ENCODE data around the gene KDM3B. TPM values are rescaled to one million over a fixed set of nuclear protein-coding genes. Genes with fewer than 3 reads are reported as not detected.
"Not testable (repeated sequence)": the region's sequence is repeated elsewhere in the genome, so short reads cannot be mapped to it uniquely, and the experiment has no call there.

KDM3B gene
- total RNA-seq, 1 donor from 2014 or later: 40.7 TPM

DNA sequence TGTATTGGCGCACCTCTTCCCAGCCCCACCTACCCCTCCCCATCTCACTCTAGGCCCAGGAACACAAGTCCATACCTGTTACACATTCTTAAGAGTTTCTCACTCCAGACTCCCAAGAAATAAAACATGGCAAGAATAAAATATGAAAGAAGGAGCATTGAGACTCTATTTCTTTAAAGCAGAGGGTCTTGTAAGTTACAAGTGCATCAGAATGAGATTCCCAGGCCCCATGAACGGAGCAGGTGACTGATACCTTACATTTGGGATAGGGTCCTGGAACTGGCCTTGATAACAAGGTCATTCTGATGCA lies 118.5 kb downstream of the KDM3B start:
- no peaks in the 10 kb centered on the region for H3K36me3 ChIP-seq
- H3K27me3 ChIP-seq (ENCODE audit: low read depth): peaks cover 4% of the 10 kb centered on the region
- H3K27ac ChIP-seq (replicated peaks): no peak overlapping the region
- no peak for DNase-seq
- no peak overlapping the region for H3K4me3 ChIP-seq
- TF ChIP-seq, protein P1, sequence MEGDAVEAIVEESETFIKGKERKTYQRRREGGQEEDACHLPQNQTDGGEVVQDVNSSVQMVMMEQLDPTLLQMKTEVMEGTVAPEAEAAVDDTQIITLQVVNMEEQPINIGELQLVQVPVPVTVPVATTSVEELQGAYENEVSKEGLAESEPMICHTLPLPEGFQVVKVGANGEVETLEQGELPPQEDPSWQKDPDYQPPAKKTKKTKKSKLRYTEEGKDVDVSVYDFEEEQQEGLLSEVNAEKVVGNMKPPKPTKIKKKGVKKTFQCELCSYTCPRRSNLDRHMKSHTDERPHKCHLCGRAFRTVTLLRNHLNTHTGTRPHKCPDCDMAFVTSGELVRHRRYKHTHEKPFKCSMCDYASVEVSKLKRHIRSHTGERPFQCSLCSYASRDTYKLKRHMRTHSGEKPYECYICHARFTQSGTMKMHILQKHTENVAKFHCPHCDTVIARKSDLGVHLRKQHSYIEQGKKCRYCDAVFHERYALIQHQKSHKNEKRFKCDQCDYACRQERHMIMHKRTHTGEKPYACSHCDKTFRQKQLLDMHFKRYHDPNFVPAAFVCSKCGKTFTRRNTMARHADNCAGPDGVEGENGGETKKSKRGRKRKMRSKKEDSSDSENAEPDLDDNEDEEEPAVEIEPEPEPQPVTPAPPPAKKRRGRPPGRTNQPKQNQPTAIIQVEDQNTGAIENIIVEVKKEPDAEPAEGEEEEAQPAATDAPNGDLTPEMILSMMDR (IDR thresholded peaks at IDR 0.05; ENCODE audit: borderline replicate concordance): no peak
- H3K9me3 ChIP-seq (replicated peaks): no peaks in the 10 kb centered on the region
- peaks cover 24% of the 10 kb centered on the region for H3K4me1 ChIP-seq
- intact Hi-C loops (cut with micrococcal nuclease): no loop called here

DNA sequence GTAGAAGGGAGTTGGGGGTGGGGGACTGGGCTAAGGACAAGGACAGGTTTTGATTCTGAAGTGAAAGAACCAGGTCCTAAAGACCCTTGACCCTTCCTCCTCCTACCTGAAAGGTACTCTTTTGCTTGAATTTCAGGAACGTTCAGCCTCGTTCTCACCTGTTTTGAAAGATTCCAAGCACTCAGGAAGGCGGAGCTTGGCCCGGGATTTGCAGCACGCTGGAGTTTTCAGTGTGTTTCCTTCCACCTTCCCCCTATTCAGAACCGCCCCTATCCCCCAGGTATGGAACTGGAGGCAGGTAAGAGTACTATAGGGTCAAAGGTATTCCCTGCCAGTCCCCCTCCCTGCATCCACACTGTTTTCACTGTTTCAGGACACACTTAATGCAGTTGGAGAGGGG lies 119.9 kb downstream of the KDM3B start:
- peaks cover 10% of the 10 kb centered on the region for H3K4me1 ChIP-seq
- intact Hi-C loops (cut with micrococcal nuclease): no loop called here
- H3K36me3 ChIP-seq: no peaks in the 10 kb centered on the region
- H3K27ac ChIP-seq (replicated peaks): no peak overlapping the region
- DNase-seq: no peak
- TF ChIP-seq, protein P1 (IDR thresholded peaks at IDR 0.05; ENCODE audit: borderline replicate concordance): no peak
- H3K27me3 ChIP-seq (ENCODE audit: low read depth): peaks cover 6% of the 10 kb centered on the region
- H3K9me3 ChIP-seq (replicated peaks): no peaks in the 10 kb centered on the region
- H3K4me3 ChIP-seq: no peak overlapping the region

DNA sequence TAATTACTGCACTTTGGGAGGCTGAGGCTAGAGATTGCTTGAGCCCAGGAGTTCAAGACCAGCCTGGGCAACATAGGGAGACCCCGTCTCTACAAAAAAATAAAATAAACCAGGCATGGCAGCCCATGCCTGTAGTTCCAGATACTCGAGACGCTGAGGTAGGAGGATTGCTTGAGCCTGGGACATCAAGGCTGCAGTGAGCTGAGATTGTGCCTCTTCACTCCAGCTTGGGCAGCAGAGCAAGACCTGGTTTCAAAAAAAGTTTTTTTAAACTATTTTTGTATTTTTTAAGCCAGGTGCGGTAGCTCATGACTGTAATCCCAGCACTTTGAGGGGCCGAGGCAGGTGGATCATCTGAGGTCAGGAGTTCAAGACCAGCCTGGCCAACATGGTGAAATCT lies 120.7 kb downstream of the KDM3B start:
- intact Hi-C loops (cut with micrococcal nuclease); H3K4me1 ChIP-seq; H3K9me3 ChIP-seq (replicated peaks); H3K27ac ChIP-seq (replicated peaks); H3K4me3 ChIP-seq; DNase-seq; H3K27me3 ChIP-seq (ENCODE audit: low read depth); H3K36me3 ChIP-seq: not testable (repeated sequence)

DNA sequence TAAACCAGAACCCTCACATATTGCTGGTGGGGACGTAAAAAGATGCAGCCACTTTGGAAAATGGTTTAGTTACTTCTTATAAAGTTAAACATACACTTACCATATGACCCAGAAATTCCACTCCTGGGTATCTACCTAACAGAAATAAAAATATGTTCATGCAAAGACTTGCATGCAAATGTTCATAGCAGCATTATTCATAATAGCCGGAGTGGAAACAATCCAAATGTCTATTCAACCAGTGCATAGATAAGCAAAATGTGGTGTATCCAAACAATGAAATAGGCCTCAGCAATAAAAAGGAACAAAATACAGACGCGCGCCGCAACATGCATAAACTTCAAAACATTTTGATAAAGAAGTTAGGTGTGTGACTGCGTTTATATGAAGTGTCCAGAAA lies 124.4 kb downstream of the KDM3B start:
- no peak for DNase-seq
- peaks cover 12% of the 10 kb centered on the region for H3K27me3 ChIP-seq (ENCODE audit: low read depth)
- TF ChIP-seq, protein P1 (IDR thresholded peaks at IDR 0.05; ENCODE audit: borderline replicate concordance): no peak
- no peaks in the 10 kb centered on the region for H3K9me3 ChIP-seq (replicated peaks)
- H3K4me3 ChIP-seq: no peak overlapping the region
- no peaks in the 10 kb centered on the region for H3K36me3 ChIP-seq
- intact Hi-C loops (cut with micrococcal nuclease): no loop called here
- no peak overlapping the region for H3K27ac ChIP-seq (replicated peaks)
- H3K4me1 ChIP-seq: no peaks in the 10 kb centered on the region

DNA sequence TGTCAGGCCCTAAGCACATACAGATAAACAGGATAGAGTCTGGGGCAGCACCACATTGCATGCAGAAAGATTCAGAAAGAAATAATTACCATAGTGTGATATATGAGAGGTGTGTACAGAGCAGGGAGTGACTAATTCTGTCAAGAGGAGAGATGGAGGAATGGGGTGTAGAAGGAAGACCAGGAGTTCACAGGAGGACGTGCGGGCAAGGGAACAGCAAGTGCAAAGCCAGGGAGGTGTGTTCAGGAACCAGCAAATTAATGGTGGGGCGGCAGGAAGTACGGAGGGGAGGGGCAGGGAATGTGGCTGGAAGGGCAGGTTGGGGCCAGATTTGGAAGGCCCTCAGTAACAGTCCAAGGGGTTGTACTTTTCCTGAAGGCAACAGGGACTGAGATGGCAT lies 130.2 kb downstream of the KDM3B start:
- Histone ChIP-seq H3K4me3 (no peak overlapping the region), H3K27ac (replicated peaks) (no peak overlapping the region), H3K9me3 (replicated peaks) (no peaks in the 10 kb centered on the region), H3K4me1 (no peaks in the 10 kb centered on the region), H3K27me3 (ENCODE audit: low read depth) (peaks cover 6% of the 10 kb centered on the region), H3K36me3 (no peaks in the 10 kb centered on the region)
- intact Hi-C loops (cut with micrococcal nuclease): no loop called here
- TF ChIP-seq, protein P1 (IDR thresholded peaks at IDR 0.05; ENCODE audit: borderline replicate concordance): no peak
- DNase-seq: no peak

Other genes starting within 250 kb of the KDM3B start
- gene NME5, start 213.3 kb upstream of the KDM3B start, total RNA-seq: 4.7 TPM
- 27.4 TPM for gene BRD8, start 174.1 kb upstream of the KDM3B start, total RNA-seq
- 0.77 TPM for gene KIF20A, start 173.6 kb upstream of the KDM3B start, total RNA-seq
- gene CDC23, start 139.4 kb upstream of the KDM3B start, total RNA-seq: 20.2 TPM
- 0.82 TPM for gene GFRA3, start 78.1 kb upstream of the KDM3B start, total RNA-seq
- gene CDC25C, start 20.9 kb upstream of the KDM3B start, total RNA-seq: not detected
- gene FAM53C, start 14.4 kb upstream of the KDM3B start, total RNA-seq: 26.7 TPM
- 6.6 TPM for gene REEP2, start 86.4 kb downstream of the KDM3B start, total RNA-seq
- gene EGR1, start 112.8 kb downstream of the KDM3B start, total RNA-seq: 7.8 TPM
- 80.8 TPM for gene ETF1, start 190.6 kb downstream of the KDM3B start, total RNA-seq
- 291 TPM for gene HSPA9, start 222.7 kb downstream of the KDM3B start, total RNA-seq

Measured in left ventricle myocardium inferior (tissue), 1 donor.